ENCODE measurements around the gene SREBF2. TPM values are rescaled to one million over a fixed set of nuclear protein-coding genes. Genes with fewer than 3 reads are reported as not detected.

SREBF2 gene
- total RNA-seq, 1 experiment from 2014 or later, result 40.0 TPM

- no peak overlapping the region for H3K27ac ChIP-seq (ENCODE audit: low read length)
- DNase-seq (no peak), ATAC-seq (no peak)
- 0 out of 2 replicates have a peak, but pooled peaks cover 11% of the 10 kb centered on the region for H4K20me1 ChIP-seq (ENCODE audit: low read length)
- TF ChIP-seq CTCF (conservative IDR thresholded peaks at IDR 0.05; ENCODE audit: low read depth, low read length), result no peak
- TF ChIP-seq EZH2phosphoT487 (IDR thresholded peaks at IDR 0.05; ENCODE audit: borderline replicate concordance, low read length), result no peak
- TF ChIP-seq EZH2 (IDR thresholded peaks at IDR 0.05; ENCODE audit: low read length, unreplicated experiment), result no peak
- H3K9me2 ChIP-seq (replicated peaks; ENCODE audit: low read length), result no peaks in the 10 kb centered on the region
- no peak overlapping the region for H3K4me3 ChIP-seq (ENCODE audit: low read length)
- H3K4me2 ChIP-seq (ENCODE audit: low read length), result no peak overlapping the region
- peaks cover 22% of the 10 kb centered on the region for H3K79me2 ChIP-seq (ENCODE audit: low read length)
- H3K4me1 ChIP-seq (ENCODE audit: insufficient read depth, low read length), result peaks cover 13% of the 10 kb centered on the region
- H3F3A ChIP-seq (ENCODE audit: low read length, unreplicated experiment), result no peaks in the 10 kb centered on the region
- BruUV-seq (replicated peaks), result no TSS peak
- intact Hi-C loops (cut with micrococcal nuclease), result no loop called here
- no peaks in the 10 kb centered on the region for H3K9me3 ChIP-seq (ENCODE audit: low read length)
- ChIA-PET CTCF (no interaction called here), POLR2A (ENCODE audit: unreplicated experiment) (no interaction called here)
- H2AFZ ChIP-seq (ENCODE audit: low read length), result no peak overlapping the region
- no peak overlapping the region for H3K9ac ChIP-seq (ENCODE audit: low read length)
- no peaks in the 10 kb centered on the region for H3K36me3 ChIP-seq (ENCODE audit: low read depth, low read length)
- no peaks in the 10 kb centered on the region for H3K27me3 ChIP-seq (ENCODE audit: low read length)
These were observed 2.7 kb upstream of the SREBF2 start for GRCh38 chr22:41830174-41830573.

- H3K27ac ChIP-seq (ENCODE audit: low read length), result 0 out of 2 replicates have a peak overlapping the region, but pooled peaks have one; percentile 94
- H3K36me3 ChIP-seq (ENCODE audit: low read depth, low read length), result peaks cover 7% of the 10 kb centered on the region
- H3K27me3 ChIP-seq (ENCODE audit: low read length), result no peaks in the 10 kb centered on the region
- H3K9me2 ChIP-seq (replicated peaks; ENCODE audit: low read length), result no peaks in the 10 kb centered on the region
- intact Hi-C loops (cut with micrococcal nuclease), result no loop called here
- peaks cover 13% of the 10 kb centered on the region for H3K4me1 ChIP-seq (ENCODE audit: insufficient read depth, low read length)
- H3K9ac ChIP-seq (ENCODE audit: low read length), result no peak overlapping the region
- TF ChIP-seq EZH2phosphoT487 (IDR thresholded peaks at IDR 0.05; ENCODE audit: borderline replicate concordance, low read length), result no peak
- no peak for TF ChIP-seq CTCF (conservative IDR thresholded peaks at IDR 0.05; ENCODE audit: low read depth, low read length)
- TF ChIP-seq EZH2 (IDR thresholded peaks at IDR 0.05; ENCODE audit: low read length, unreplicated experiment), result no peak
- H4K20me1 ChIP-seq (ENCODE audit: low read length), result 0 out of 2 replicates have a peak, but pooled peaks cover 11% of the 10 kb centered on the region
- no peak for ATAC-seq
- POLR2A ChIA-PET (ENCODE audit: unreplicated experiment), result interaction anchor here (0.6 kb wide), 1 partner anchor 13 kb away, joined by 5 read pairs; no protein-coding TSS in a partner anchor
- H3K4me2 ChIP-seq (ENCODE audit: low read length), result no peak overlapping the region
- CTCF ChIA-PET, result no interaction called here
- BruUV-seq (replicated peaks), result no TSS peak
- DNase-seq, result no peak
- H3K4me3 ChIP-seq (ENCODE audit: low read length), result no peak overlapping the region
- H3K9me3 ChIP-seq (ENCODE audit: low read length), result no peaks in the 10 kb centered on the region
- no peak overlapping the region for H2AFZ ChIP-seq (ENCODE audit: low read length)
- peaks cover 32% of the 10 kb centered on the region for H3K79me2 ChIP-seq (ENCODE audit: low read length)
- H3F3A ChIP-seq (ENCODE audit: low read length, unreplicated experiment), result no peaks in the 10 kb centered on the region
These were observed 1.5 kb upstream of the SREBF2 start for GRCh38 chr22:41831383-41831782.

- Histone ChIP-seq H3K79me2 (ENCODE audit: low read length) (peaks cover 39% of the 10 kb centered on the region), H3K4me1 (ENCODE audit: insufficient read depth, low read length) (peaks cover 13% of the 10 kb centered on the region), H3F3A (ENCODE audit: low read length, unreplicated experiment) (no peaks in the 10 kb centered on the region), H3K9me2 (replicated peaks; ENCODE audit: low read length) (no peaks in the 10 kb centered on the region), H2AFZ (ENCODE audit: low read length) (peak overlapping the region; percentile 64), H3K9me3 (ENCODE audit: low read length) (no peaks in the 10 kb centered on the region), H3K27ac (ENCODE audit: low read length) (peak overlapping the region; percentile 94), H3K36me3 (ENCODE audit: low read depth, low read length) (peaks cover 14% of the 10 kb centered on the region), H3K27me3 (ENCODE audit: low read length) (no peaks in the 10 kb centered on the region), H3K4me2 (ENCODE audit: low read length) (peak overlapping the region; percentile 79), H3K9ac (ENCODE audit: low read length) (peak overlapping the region; percentile 95), H3K4me3 (ENCODE audit: low read length) (peak overlapping the region; percentile 72), H4K20me1 (ENCODE audit: low read length) (0 out of 2 replicates have a peak, but pooled peaks cover 11% of the 10 kb centered on the region)
- intact Hi-C loops (cut with micrococcal nuclease), result no loop called here
- ATAC-seq (no peak), DNase-seq (no peak)
- BruUV-seq (replicated peaks), result TSS peak; percentile 91
- TF ChIP-seq EZH2 (IDR thresholded peaks at IDR 0.05; ENCODE audit: low read length, unreplicated experiment) (no peak), EZH2phosphoT487 (IDR thresholded peaks at IDR 0.05; ENCODE audit: borderline replicate concordance, low read length) (no peak), CTCF (conservative IDR thresholded peaks at IDR 0.05; ENCODE audit: low read depth, low read length) (no peak)
- ChIA-PET POLR2A (ENCODE audit: unreplicated experiment) (interaction anchor here (0.6 kb wide), 4 partner anchors 13 to 159 kb away, joined by 3 to 6 read pairs (median 4); no protein-coding TSS in a partner anchor), CTCF (interaction anchor here (0.6 to 1.0 kb wide), 2 partner anchors 135 to 535 kb away, joined by 3 read pairs; no protein-coding TSS in a partner anchor)
These were observed 915 bp upstream of the SREBF2 start for GRCh38 chr22:41831828-41832552.

Measured in PC-3 (cell line).